Right lung (tissue), 5 donors: ENCODE data around the gene TOMM40L. TPM values are rescaled to one million over a fixed set of nuclear protein-coding genes. Genes with fewer than 3 reads are reported as not detected.
A peak's percentile ranks its signal among the peaks of the same experiment; 100 is the strongest.
"Not testable (repeated sequence)": the region's sequence is repeated elsewhere in the genome, so short reads cannot be mapped to it uniquely, and the experiment has no call there.

Experiments used
- DNase-seq, 2 donors: peaks; one replicate each; pipeline ENCODE4 v3.0.0-alpha.2; 2013
- polyA plus RNA-seq, 5 donors: library from polyadenylated mRNA; unstranded; fragments of 120-200 nt; gene quantifications; one replicate each; pipeline versions ENCODE4 v1.2.1 to v1.2.3, GENCODE V29; 2013; ENCODE audit warnings: inconsistent platforms in 1 of 5, low replicate concordance in 1 of 5; ENCODE audit not compliant: insufficient read length in 5 of 5, insufficient read depth in 1 of 5

TOMM40L gene
- polyA plus RNA-seq, 5 donors: 10.1 to 12.4 (median 11.6) TPM

DNA sequence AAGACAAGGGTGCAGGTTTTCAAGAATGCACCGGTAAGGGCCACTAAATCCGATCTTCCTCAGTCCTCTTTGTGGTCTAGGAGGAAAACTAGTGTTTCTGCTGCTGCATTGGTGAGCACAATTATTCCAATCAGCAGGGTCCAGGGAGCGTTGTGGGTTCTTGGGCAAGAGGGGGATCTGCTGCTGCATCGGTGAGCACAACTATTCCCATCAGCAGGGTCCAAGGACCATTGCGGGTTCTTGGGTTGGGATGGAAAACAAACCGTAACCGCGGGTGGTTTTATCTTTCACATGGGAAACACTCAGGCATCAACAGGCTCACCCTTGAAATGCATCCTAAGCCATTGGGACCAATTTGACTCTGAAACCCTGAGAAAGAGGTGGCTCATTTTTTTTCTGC is 25.7 kb downstream of the TOMM40L start:
- DNase-seq: no peak

DNA sequence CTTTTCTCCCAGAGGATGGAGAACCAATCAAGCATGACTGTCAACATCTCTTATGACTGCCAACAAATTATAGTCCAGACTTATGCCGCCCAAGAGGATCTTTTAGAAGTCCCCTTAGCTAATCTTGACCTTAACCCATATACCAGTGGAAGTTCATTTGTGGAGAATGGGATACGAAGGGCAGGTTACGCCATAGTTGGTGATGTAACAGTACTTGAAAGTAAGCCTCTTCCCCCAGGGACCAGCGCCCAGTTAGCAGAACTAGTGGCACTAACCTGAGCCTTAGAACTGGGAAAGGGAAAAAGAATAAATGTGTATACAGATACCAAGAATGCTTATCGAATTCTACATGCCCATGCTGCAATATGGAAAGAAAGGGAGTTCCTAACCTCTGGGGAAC is 29.4 kb downstream of the TOMM40L start:
- not testable (repeated sequence) for DNase-seq

DNA sequence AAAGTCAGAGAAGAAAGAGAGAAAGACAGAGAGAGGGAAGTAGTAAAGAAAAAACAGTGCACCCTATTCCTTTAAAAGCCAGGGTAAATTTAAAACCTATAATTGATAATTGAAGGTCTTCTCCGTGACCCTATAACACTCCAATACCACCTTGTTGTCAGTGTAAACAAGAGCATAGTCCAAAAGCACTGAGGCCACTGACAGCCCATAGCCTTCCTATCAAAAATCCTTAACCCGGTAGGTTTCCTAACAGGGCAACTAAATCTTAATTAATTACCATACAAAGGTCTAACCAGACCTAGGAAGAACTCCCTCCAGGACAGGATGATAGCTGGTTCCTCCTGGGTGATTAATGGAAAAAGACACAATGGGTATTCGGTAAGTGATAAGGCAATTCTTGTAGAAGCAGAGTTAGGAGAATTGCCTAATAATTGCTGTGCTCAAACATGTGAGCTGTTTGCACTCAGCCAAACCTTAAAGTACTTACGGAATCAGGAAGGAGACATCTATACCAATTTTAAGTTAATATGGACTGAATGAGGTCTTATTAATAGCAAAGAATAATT is 30.2 kb downstream of the TOMM40L start:
- DNase-seq: not testable (repeated sequence)

- DNase-seq: not testable (repeated sequence)
Measured at GRCh38 chr1:161257109-161257508, 31.2 kb downstream of the TOMM40L start.

DNA sequence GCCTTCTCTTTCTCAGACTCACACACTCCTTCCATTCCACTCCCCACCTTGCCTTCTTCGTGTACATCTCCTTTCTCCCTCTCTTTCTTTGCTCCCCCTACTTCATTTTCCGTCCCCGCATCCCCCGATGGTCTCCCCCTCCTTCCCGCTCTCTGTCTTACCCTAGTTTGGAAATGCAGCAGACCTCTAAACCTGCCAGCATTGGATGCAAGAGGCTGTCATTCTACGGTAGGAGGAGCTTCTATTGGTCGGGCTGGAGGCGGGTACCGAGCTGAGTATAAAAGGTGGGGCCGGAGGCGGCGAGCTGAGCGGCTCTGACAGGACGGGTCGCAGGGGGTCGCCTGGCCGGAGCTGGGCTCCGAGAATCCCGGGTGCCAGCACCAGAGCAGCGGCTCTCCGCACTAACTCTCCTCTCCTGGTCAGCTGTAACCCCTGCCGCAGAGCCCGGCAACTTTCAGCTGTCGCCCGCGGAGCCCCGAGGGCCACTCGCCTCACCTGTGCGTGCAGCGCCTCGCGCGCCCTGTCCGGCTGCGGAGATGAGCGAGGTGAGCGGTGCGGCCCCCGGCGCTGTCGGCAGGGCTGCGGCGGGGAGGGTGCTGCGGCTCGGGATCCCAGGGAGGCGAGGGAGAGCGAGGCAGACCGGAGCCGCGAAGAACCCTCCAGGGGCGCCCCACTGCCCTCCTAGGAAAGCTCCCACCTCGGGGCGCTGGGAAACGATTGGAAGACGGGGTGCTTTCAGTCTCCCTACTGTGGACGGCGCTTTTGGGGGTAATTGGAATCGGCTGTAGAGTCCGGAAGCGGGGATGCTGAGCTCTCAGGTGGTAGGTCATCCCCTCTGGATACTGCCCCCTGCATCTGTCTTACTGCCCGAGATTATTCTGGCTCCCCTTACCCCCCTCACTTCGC is 32.8 kb downstream of the TOMM40L start, which contains the start of gene PCP4L1:
Gene PCP4L1 (plus strand): TSS at position 307 of the 906 bp plus-strand sequence. CDS start 230 bp downstream, at position 537.
- DNase-seq: peak; percentile 29 to 31

GRCh38 chr1:161259345-161259702 is 33.5 kb downstream of the TOMM40L start:
- no peak for DNase-seq

- DNase-seq: no peak
Measured at GRCh38 chr1:161259765-161260164, 33.9 kb downstream of the TOMM40L start.

DNA sequence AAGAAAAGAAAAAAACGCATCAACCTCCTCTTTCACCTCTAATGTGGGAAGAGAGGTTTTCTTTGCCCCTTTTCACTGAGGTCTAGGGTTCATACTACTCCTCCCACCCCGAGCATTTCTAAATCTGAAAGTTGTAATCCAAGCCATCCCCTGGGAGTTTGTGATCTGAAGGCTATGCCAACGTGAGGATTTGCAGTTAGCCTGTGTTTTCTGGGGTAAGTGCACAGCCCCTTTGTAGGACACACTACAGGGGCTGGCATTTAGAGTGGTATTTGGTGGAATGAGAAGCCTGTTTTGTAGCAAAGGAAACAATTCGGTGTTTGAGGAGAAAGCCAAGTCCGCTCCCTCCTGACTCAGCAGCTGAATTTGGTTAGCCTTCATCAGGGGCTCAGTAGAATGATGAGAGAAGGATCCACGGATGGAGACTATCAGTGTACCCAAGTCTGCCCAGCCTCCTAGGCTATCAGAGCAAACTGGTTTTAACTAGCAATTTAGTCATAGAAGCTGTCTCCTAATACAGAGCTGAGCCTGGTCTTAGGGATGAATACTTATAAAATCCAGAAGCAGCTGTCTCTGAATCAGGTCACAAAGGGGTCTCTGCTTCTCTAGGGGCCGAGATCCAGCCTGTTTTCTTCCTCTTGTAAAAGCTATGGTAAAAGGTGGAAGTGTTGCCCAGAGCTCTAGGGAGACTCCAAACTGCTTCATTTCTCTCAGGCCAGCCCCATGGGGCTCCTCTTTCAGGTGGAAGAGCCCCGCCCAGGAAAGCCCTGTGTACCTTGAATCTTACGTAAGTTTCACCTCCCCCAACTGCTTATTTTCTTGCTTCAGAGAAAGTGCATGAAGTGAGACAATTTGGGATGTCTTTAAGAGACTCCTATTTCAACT is 34.8 kb downstream of the TOMM40L start:
- DNase-seq: no peak

- no peak for DNase-seq
Measured at GRCh38 chr1:161261261-161262235, 35.7 kb downstream of the TOMM40L start.

- DNase-seq: no peak
Measured at GRCh38 chr1:161265305-161265704, 39.4 kb downstream of the TOMM40L start.

- no peak for DNase-seq
Measured at GRCh38 chr1:161266202-161266601, 40.3 kb downstream of the TOMM40L start.

- DNase-seq: no peak
Measured at GRCh38 chr1:161266836-161267235, 41.0 kb downstream of the TOMM40L start.

DNA sequence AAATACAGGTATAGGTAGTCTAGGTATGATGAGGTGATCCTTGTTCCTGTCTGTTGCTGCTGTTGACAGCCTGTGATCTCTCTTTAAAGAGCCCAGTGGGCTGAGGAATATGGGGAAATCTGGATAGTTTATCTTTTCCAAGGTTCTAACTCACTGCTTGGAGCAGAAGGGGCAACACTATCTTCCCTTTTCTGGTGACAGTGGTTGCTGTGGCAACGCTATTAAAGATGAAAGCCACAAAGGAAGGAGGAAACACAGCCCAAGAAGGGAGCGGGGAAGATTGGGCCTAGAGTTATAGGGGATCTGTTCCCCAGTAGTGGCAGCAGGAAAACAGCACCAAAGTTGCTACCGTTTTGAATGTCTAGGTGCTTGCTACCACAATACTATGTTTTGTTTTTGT is 41.5 kb downstream of the TOMM40L start:
- DNase-seq: no peak

GRCh38 chr1:161273402-161273801 is 47.5 kb downstream of the TOMM40L start:
- DNase-seq: no peak

- no peak for DNase-seq
Measured at GRCh38 chr1:161274874-161275273, 49.0 kb downstream of the TOMM40L start.

Other genes starting within 250 kb of the TOMM40L start
- gene F11R, start 204.9 kb upstream of the TOMM40L start, polyA plus RNA-seq: 100 to 1,000 TPM in 1 of 5 donors, 10 to 100 TPM in 4; 76.0 to 110 (median 86.2) TPM
- 10 to 100 TPM; 32.7 to 51.5 (median 49.5) TPM for gene TSTD1, start 187.1 kb upstream of the TOMM40L start, polyA plus RNA-seq
- 10 to 100 TPM; 63.8 to 67.7 (median 64.3) TPM for gene USF1, start 180.1 kb upstream of the TOMM40L start, polyA plus RNA-seq
- gene ARHGAP30, start 156.2 kb upstream of the TOMM40L start, polyA plus RNA-seq: 1 to 10 TPM; 2.8 to 4.7 (median 3.9) TPM
- 10 to 100 TPM in 2 of 5 donors, 1 to 10 TPM in 3; 7.3 to 11.9 (median 9.1) TPM for gene NECTIN4, start 136.5 kb upstream of the TOMM40L start, polyA plus RNA-seq
- 1 to 10 TPM; 3.8 to 8.0 (median 5.2) TPM for gene KLHDC9, start 127.7 kb upstream of the TOMM40L start, polyA plus RNA-seq
- 10 to 100 TPM; 51.4 to 67.6 (median 53.5) TPM for gene PFDN2, start 108.0 kb upstream of the TOMM40L start, polyA plus RNA-seq
- gene NIT1, start 108.0 kb upstream of the TOMM40L start, polyA plus RNA-seq: 10 to 100 TPM; 40.9 to 46.1 (median 42.5) TPM
- gene DEDD, start 93.4 kb upstream of the TOMM40L start, polyA plus RNA-seq: 10 to 100 TPM; 49.2 to 56.6 (median 50.4) TPM
- gene UFC1, start 72.1 kb upstream of the TOMM40L start, polyA plus RNA-seq: 100 to 1,000 TPM; 147 to 175 (median 155) TPM
- 10 to 100 TPM; 42.7 to 56.3 (median 49.4) TPM for gene USP21, start 66.6 kb upstream of the TOMM40L start, polyA plus RNA-seq
- 10 to 100 TPM; 39.9 to 59.3 (median 45.1) TPM for gene PPOX, start 59.6 kb upstream of the TOMM40L start, polyA plus RNA-seq
- gene B4GALT3, start 48.6 kb upstream of the TOMM40L start, polyA plus RNA-seq: 10 to 100 TPM; 31.7 to 48.1 (median 41.5) TPM
- gene ADAMTS4, start 27.0 kb upstream of the TOMM40L start, polyA plus RNA-seq: 1 to 10 TPM; 1.8 to 2.8 (median 2.2) TPM
- gene NDUFS2, start 23.7 kb upstream of the TOMM40L start, polyA plus RNA-seq: 100 to 1,000 TPM; 146 to 165 (median 156) TPM
- gene FCER1G, start 10.8 kb upstream of the TOMM40L start, polyA plus RNA-seq: 10 to 100 TPM; 14.3 to 23.8 (median 18.1) TPM
- 10 to 100 TPM in 1 of 5 donors, not detected in 4; 59.7 TPM for gene APOA2, start 2.4 kb upstream of the TOMM40L start, polyA plus RNA-seq
- under 1 TPM; 0.51 to 0.99 (median 0.88) TPM for gene NR1I3, start 12.1 kb downstream of the TOMM40L start, polyA plus RNA-seq
- 1 to 10 TPM in 2 of 5 donors, under 1 TPM in 3; 0.68 to 1.4 (median 0.91) TPM for gene PCP4L1, start 32.7 kb downstream of the TOMM40L start, polyA plus RNA-seq
- 1 to 10 TPM; 2.6 to 4.7 (median 3.2) TPM for gene MPZ, start 83.9 kb downstream of the TOMM40L start, polyA plus RNA-seq
- gene SDHC, start 88.3 kb downstream of the TOMM40L start, polyA plus RNA-seq: 100 to 1,000 TPM; 161 to 204 (median 179) TPM
- 10 to 100 TPM in 3 of 5 donors, 1 to 10 TPM in 2; 4.5 to 20.0 (median 14.6) TPM for gene CFAP126, start 141.8 kb downstream of the TOMM40L start, polyA plus RNA-seq